K562 (cell line): Measurements from ENCODE around the gene ACR. TPM values are rescaled to one million over a fixed set of nuclear protein-coding genes. Genes with fewer than 3 reads are reported as not detected.

Experiments
- ATAC-seq: fragments of 200-7000 bp; cut with Tn5 transposase; 3 replicates; pipeline ENCODE4 v1.9.1; 2020; ENCODE audit warnings: moderate library complexity
- BruUV-seq: library from RNA; stranded (reverse); fragments of 400-500 nt; replicated peaks from 2 replicates; lab custom pipeline; 2021; lab: Mats Ljungman, UMichigan
- CTCF ChIA-PET: fragments of 300-600 bp; formaldehyde crosslinking; extraction: SDS; loops from one replicate; lab custom pipeline; 2021; ENCODE audit warnings: low intra/inter-chr PET ratio; lab: Yijun Ruan, JAX
- POLR2A ChIA-PET: fragments of 300-600, 350-650 bp; sonication (Branson Sonifier 250); formaldehyde crosslinking; extraction: SDS; loops from one replicate; lab custom pipeline; 2021; ENCODE audit warnings: antibody characterized with exemption, inconsistent platforms; lab: Yijun Ruan, JAX
- DNase-seq, 4 experiments: peaks; one replicate each; pipeline versions ENCODE4 v3.0.0 to v3.0.0-alpha.2; 2011 to 2018; ENCODE audit warnings: low spot score in 3 of 4, mixed read lengths in 3 of 4; ENCODE audit errors: extremely low read depth in 1 of 4
- FAIRE-seq: peaks from 2 replicates; lab custom pipeline; 2011; peaks lifted over from hg19 to GRCh38; lab: Jason Lieb, UNC
- H2AFZ ChIP-seq: 2 replicates; pipeline ENCODE4 v1.6.0; 2011; ENCODE audit warnings: low read depth, low read length, control low read depth, inconsistent platforms
- H3K27ac ChIP-seq: fragments of 200-600 bp; 3 replicates; pipeline ENCODE4 v1.8.0; 2011; ENCODE audit warnings: low read depth, mild to moderate bottlenecking, control low read depth, inconsistent platforms, low read length, moderate library complexity, mixed read lengths; ENCODE audit errors: extremely low read depth
- H3K27me3 ChIP-seq, 2 experiments: fragments of 300-600 bp in 1 of 2; 2 replicates in 1 of 2; 3 replicates in 1 of 2; pipeline versions ENCODE4 v1.6.0 to v1.8.0; 2011; ENCODE audit warnings: inconsistent platforms in 2 of 2, low read length in 2 of 2, mild to moderate bottlenecking in 1 of 2, mixed read lengths in 1 of 2, moderate library complexity in 1 of 2; ENCODE audit not compliant: control insufficient read depth in 2 of 2, insufficient read depth in 2 of 2
- H3K36me3 ChIP-seq: fragments of 300-600 bp; 3 replicates; pipeline ENCODE4 v1.8.0; 2011; ENCODE audit warnings: mild to moderate bottlenecking, low read length, inconsistent platforms; ENCODE audit not compliant: control insufficient read depth, insufficient read depth
- H3K4me1 ChIP-seq, 2 experiments: fragments of 200-600 bp in 1 of 2; replicated peaks in 1 of 2; 2 replicates in 1 of 2; 3 replicates in 1 of 2; pipeline versions ENCODE4 v1.5.1 to v1.8.0; 2011; ENCODE audit warnings: inconsistent platforms in 2 of 2, low read length in 2 of 2, mild to moderate bottlenecking in 1 of 2, mixed read lengths in 1 of 2, moderate library complexity in 1 of 2; ENCODE audit not compliant: control insufficient read depth in 2 of 2, insufficient read depth in 2 of 2
- H3K4me2 ChIP-seq: 2 replicates; pipeline ENCODE4 v1.6.1; 2011; ENCODE audit warnings: low read length, control low read depth, inconsistent platforms, mixed read lengths; ENCODE audit not compliant: insufficient read depth
- H3K4me3 ChIP-seq: fragments of 200-600 bp; sonication (generic), shearing (Covaris generic); 2 replicates; pipeline ENCODE4 v1.5.1; 2016; ENCODE audit warnings: control low read depth, inconsistent platforms
- H3K79me2 ChIP-seq: fragments of 200-600 bp; 3 replicates; pipeline ENCODE4 v1.8.0; 2011; ENCODE audit warnings: low read length, inconsistent platforms; ENCODE audit not compliant: control insufficient read depth, insufficient read depth
- H3K9ac ChIP-seq, 2 experiments: 2 replicates each; pipeline versions ENCODE4 v1.6.0 to v1.6.1; 2011; ENCODE audit warnings: low read depth in 2 of 2, low read length in 2 of 2, control low read depth in 1 of 2, inconsistent platforms in 1 of 2, mild to moderate bottlenecking in 1 of 2, mixed read lengths in 1 of 2; ENCODE audit not compliant: insufficient read depth in 1 of 2
- H3K9me1 ChIP-seq: one replicate; pipeline ENCODE4 v1.6.0; 2011; ENCODE audit warnings: inconsistent platforms, mild to moderate bottlenecking, low read length, moderate library complexity; ENCODE audit not compliant: control insufficient read depth, insufficient read depth
- H3K9me3 ChIP-seq: replicated peaks from 2 replicates; pipeline ENCODE4 v1.5.1; 2011; ENCODE audit warnings: low read depth, low read length, inconsistent platforms; ENCODE audit not compliant: control insufficient read depth, insufficient read depth
- H4K20me1 ChIP-seq: replicated peaks from 2 replicates; pipeline ENCODE4 v1.6.1; 2011; ENCODE audit warnings: low read length, inconsistent platforms, mixed read lengths; ENCODE audit not compliant: control insufficient read depth, insufficient read depth
- ATF2 ChIP-seq: sonication (generic); formaldehyde crosslinking; IDR thresholded peaks from 2 replicates; pipeline ENCODE4 v1.8.1; 2022; ENCODE audit warnings: missing genetic modification reagents
- ETS1 ChIP-seq: conservative IDR thresholded peaks from 2 replicates; pipeline ENCODE4 v1.6.1; 2011; ENCODE audit warnings: low read depth, mild to moderate bottlenecking, low read length; ENCODE audit not compliant: control insufficient read depth
- IFI16 ChIP-seq: fragments of 250-450 bp; sonication (Bioruptor Pico); IDR thresholded peaks from 2 replicates; pipeline ENCODE4 v2.1.2; 2022; ENCODE audit warnings: mild to moderate bottlenecking, inconsistent platforms
- KHSRP ChIP-seq: fragments of 450-650 bp; IDR thresholded peaks from 2 replicates; pipeline ENCODE4 v1.6.1; 2017
- MED1 ChIP-seq: sonication (generic); formaldehyde crosslinking; IDR thresholded peaks from 2 replicates; pipeline ENCODE4 v1.8.1; 2023; ENCODE audit warnings: missing genetic modification reagents, borderline replicate concordance
- MYNN ChIP-seq, 2 experiments: sonication (generic); formaldehyde crosslinking in 1 of 2; IDR thresholded peaks; 2 replicates each; pipeline versions ENCODE4 v1.5.0 to v1.6.1; 2016 to 2020; ENCODE audit warnings: antibody characterized with exemption in 1 of 2, missing genetic modification reagents in 1 of 2
- PHB2 ChIP-seq: fragments of 450-650 bp; IDR thresholded peaks from 2 replicates; pipeline ENCODE4 v1.6.1; 2017; ENCODE audit warnings: low read depth
- SNRNP70 ChIP-seq: fragments of 200-400 bp; formaldehyde crosslinking; optimal IDR thresholded peaks from 2 replicates; pipeline ENCODE3; 2017; ENCODE audit warnings: low read depth, low read length
- TFAM ChIP-seq: fragments of 250-450 bp; sonication (Bioruptor Pico); conservative IDR thresholded peaks from 2 replicates; pipeline ENCODE4 v1.5.0; 2021; ENCODE audit warnings: mild to moderate bottlenecking, moderate library complexity
- ZC3H4 ChIP-seq: sonication (generic); formaldehyde crosslinking; IDR thresholded peaks from 2 replicates; pipeline ENCODE4 v1.9.0; 2021; ENCODE audit warnings: missing genetic modification reagents, borderline replicate concordance
- ZFP30 ChIP-seq: fragments of 250-450 bp; sonication (Bioruptor Pico); IDR thresholded peaks from 2 replicates; pipeline ENCODE4 v1.8.0; 2022; ENCODE audit warnings: moderate library complexity, mild to moderate bottlenecking, inconsistent platforms, borderline replicate concordance
- WGBS: fragments of 100-300 bp; shearing (Covaris generic); methylation state at CpG from one replicate; pipeline ENCODE4 v1.1.6; 2016; ENCODE audit warnings: low coverage, mixed read lengths; ENCODE audit not compliant: insufficient coverage; ENCODE audit errors: missing lambda C conversion rate; 5-methylcytosine and 5-hydroxymethylcytosine counted together
- in situ Hi-C: fragments of 300-500 bp; cut with MboI; formaldehyde crosslinking; loops from 4 replicates; pipeline ENCODE4 v1.15.0; 2018; ENCODE audit warnings: inconsistent platforms, mixed read lengths
- intact Hi-C: fragments of 100-400 bp; cut with micrococcal nuclease; formaldehyde crosslinking; loops from 2 replicates; pipeline ENCODE4 v1.14.2; 2022
- polyA plus RNA-seq, 8 experiments: library from polyadenylated mRNA; depleted of rRNA in 4 of 8; stranded (reverse) in 5 of 8; unstranded in 3 of 8; fragments of >200 nt; fragmentation: Nextera tagmentation in 2 of 8; fragmentation: Illumina TruSeq in 1 of 8; extraction: Ambion mirVana in 2 of 8; extraction: Trizol in 1 of 8; gene quantifications; 2 replicates each; pipeline versions ENCODE4 v1.2.1 to v1.2.3, GENCODE V29; 2011 to 2014; ENCODE audit warnings: inconsistent platforms in 1 of 8, missing spikeins in 1 of 8
- total RNA-seq, 7 experiments: library from RNA; depleted of rRNA in 6 of 7; stranded (reverse); fragments of >200 nt in 6 of 7; fragmentation: Illumina TruSeq in 2 of 7; extraction: Trizol in 2 of 7; gene quantifications; 2 replicates each; pipeline versions ENCODE4 v1.2.1 to v1.2.3, GENCODE V29; 2011 to 2021; ENCODE audit warnings: low replicate concordance in 1 of 7

Gene ACR
- total and polyA plus RNA-seq, 9 of the 15 experiments (the other 6 are each of a cell fraction or from before 2014, with no cell fraction given): not detected

GRCh38 chr22:50715776-50716175 lies 22.2 kb upstream of the ACR start:
- H4K20me1 ChIP-seq: peaks cover 7% of the 10 kb centered on the region; the same call in 1 of the 2 replicates
- in situ Hi-C loops (no loop called here), intact Hi-C loops (no loop called here)
- no peak overlapping the region for H3K4me2 ChIP-seq
- no peaks in the 10 kb centered on the region for H3K9me3 ChIP-seq
- BruUV-seq: no TSS peak
- DNase-seq: no peak
- peaks cover 3 to 58% of the 10 kb centered on the region in 2 experiments; a peak in 3 of 5 replicates for H3K27me3 ChIP-seq
- H3K4me3 ChIP-seq: no peak overlapping the region
- no peaks in the 10 kb centered on the region for H3K9me1 ChIP-seq
- WGBS: 12% methylated on average over 5 of the region's 7 CpGs
- H3K4me1 ChIP-seq: no peaks in the 10 kb centered on the region; a peak in 1 of 5 replicates
- POLR2A ChIA-PET: no interaction called here
- H3K79me2 ChIP-seq: no peaks in the 10 kb centered on the region
- no peak for TF ChIP-seq MED1
- no peak for TF ChIP-seq ETS1
- no peak for TF ChIP-seq MYNN (IDR thresholded peaks at IDR 0.05)
- TF ChIP-seq MYNN (CRISPR knock-in tag; IDR thresholded peaks at IDR 0.05): no peak
- no peak for TF ChIP-seq ATF2 (CRISPR knock-in tag)
- TF ChIP-seq SNRNP70: no peak
- TF ChIP-seq PHB2: no peak
- TF ChIP-seq KHSRP: no peak
- TF ChIP-seq IFI16 (CRISPR knock-in tag): no peak
- TF ChIP-seq TFAM (CRISPR knock-in tag): no peak
- TF ChIP-seq ZFP30 (CRISPR knock-in tag): no peak
- no peak for TF ChIP-seq ZC3H4 (CRISPR knock-in tag)
- CTCF ChIA-PET: no interaction called here
- FAIRE-seq: no peak
- no peaks in the 10 kb centered on the region for H3K36me3 ChIP-seq
- H3K9ac ChIP-seq: no peak overlapping the region
- H2AFZ ChIP-seq: no peak overlapping the region
- ATAC-seq: no peak
- no peak overlapping the region for H3K27ac ChIP-seq
